HG03442 (cell line): Measurements from ENCODE around the gene PTPRG.
A peak's percentile ranks its signal among the peaks of the same experiment; 100 is the strongest.

Experiments
- ATAC-seq: cut with Tn5 transposase; IDR thresholded peaks from one replicate; pipeline ENCODE4 v1.9.1; 2021; ENCODE audit warnings: mild to moderate bottlenecking, moderate library complexity; ENCODE audit not compliant: unreplicated experiment

Gene PTPRG

GRCh38 chr3:62277450-62277849, 716.1 kb downstream of the PTPRG start:
- ATAC-seq, result no peak

- no peak for ATAC-seq
Measured at GRCh38 chr3:62277986-62278385, 716.6 kb downstream of the PTPRG start.

- ATAC-seq, result no peak
Measured at GRCh38 chr3:62281726-62282125, 720.4 kb downstream of the PTPRG start.

GRCh38 chr3:62284442-62284841, 723.1 kb downstream of the PTPRG start:
- ATAC-seq, result no peak

- ATAC-seq, result no peak
Measured at GRCh38 chr3:62287392-62287927, 726.1 kb downstream of the PTPRG start.

- no peak for ATAC-seq
Measured at GRCh38 chr3:62289922-62290321, 728.6 kb downstream of the PTPRG start.

- ATAC-seq, result no peak
Measured at GRCh38 chr3:62293051-62293780, 731.8 kb downstream of the PTPRG start.

- no peak for ATAC-seq
Measured at GRCh38 chr3:62295571-62295970, 734.2 kb downstream of the PTPRG start.

- ATAC-seq, result no peak
Measured at GRCh38 chr3:62300617-62301016, 739.2 kb downstream of the PTPRG start.

- ATAC-seq, result no peak
Measured at GRCh38 chr3:62312201-62312600, 750.8 kb downstream of the PTPRG start.

- no peak for ATAC-seq
Measured at GRCh38 chr3:62316525-62316924, 755.2 kb downstream of the PTPRG start.

GRCh38 chr3:62318365-62318751, 757.0 kb downstream of the PTPRG start:
- peak; percentile 14 for ATAC-seq

GRCh38 chr3:62318752-62319569, 757.6 kb downstream of the PTPRG start:
- ATAC-seq, result peak; percentile 99

- no peak for ATAC-seq
Measured at GRCh38 chr3:62319570-62320243, 758.3 kb downstream of the PTPRG start.

- ATAC-seq, result no peak
Measured at GRCh38 chr3:62323241-62323640, 761.9 kb downstream of the PTPRG start.

GRCh38 chr3:62325896-62326295, 764.5 kb downstream of the PTPRG start:
- ATAC-seq, result no peak

GRCh38 chr3:62329971-62330370, 768.6 kb downstream of the PTPRG start:
- no peak for ATAC-seq

- no peak for ATAC-seq
Measured at GRCh38 chr3:62332017-62332416, 770.6 kb downstream of the PTPRG start.

- no peak for ATAC-seq
Measured at GRCh38 chr3:62332835-62333244, 771.5 kb downstream of the PTPRG start.

GRCh38 chr3:62335196-62335595, 773.8 kb downstream of the PTPRG start:
- ATAC-seq, result no peak

GRCh38 chr3:62343755-62344154, 782.4 kb downstream of the PTPRG start:
- no peak for ATAC-seq
